Measurements from ENCODE around the gene UPK1B.

DNA sequence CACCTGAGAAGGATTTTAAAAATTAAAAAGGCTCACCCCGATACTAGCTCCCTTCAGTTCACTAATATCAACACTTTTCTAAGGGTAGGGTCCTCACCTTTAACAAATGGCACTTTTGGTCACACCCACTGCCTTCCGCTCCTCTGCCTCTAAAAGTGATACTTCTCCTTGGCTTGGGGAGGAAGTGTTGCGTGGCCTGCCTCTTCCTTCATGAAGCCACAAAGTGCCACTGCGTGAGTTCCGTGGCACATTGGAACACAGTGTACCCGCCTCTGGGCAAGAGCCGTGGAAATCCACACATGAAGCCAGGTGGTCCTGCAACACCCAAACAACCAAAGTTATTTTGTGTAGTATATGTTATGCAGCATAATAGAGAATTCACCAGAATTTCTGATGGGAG is 63.4 kb downstream of the UPK1B start:
- TF ChIP-seq, protein P1, sequence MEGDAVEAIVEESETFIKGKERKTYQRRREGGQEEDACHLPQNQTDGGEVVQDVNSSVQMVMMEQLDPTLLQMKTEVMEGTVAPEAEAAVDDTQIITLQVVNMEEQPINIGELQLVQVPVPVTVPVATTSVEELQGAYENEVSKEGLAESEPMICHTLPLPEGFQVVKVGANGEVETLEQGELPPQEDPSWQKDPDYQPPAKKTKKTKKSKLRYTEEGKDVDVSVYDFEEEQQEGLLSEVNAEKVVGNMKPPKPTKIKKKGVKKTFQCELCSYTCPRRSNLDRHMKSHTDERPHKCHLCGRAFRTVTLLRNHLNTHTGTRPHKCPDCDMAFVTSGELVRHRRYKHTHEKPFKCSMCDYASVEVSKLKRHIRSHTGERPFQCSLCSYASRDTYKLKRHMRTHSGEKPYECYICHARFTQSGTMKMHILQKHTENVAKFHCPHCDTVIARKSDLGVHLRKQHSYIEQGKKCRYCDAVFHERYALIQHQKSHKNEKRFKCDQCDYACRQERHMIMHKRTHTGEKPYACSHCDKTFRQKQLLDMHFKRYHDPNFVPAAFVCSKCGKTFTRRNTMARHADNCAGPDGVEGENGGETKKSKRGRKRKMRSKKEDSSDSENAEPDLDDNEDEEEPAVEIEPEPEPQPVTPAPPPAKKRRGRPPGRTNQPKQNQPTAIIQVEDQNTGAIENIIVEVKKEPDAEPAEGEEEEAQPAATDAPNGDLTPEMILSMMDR (IDR thresholded peaks at IDR 0.05), result no peak
- TF ChIP-seq EZH2 (IDR thresholded peaks at IDR 0.05), result no peak
- no peak for TF ChIP-seq EZH2phosphoT487 (IDR thresholded peaks at IDR 0.05)
